H1 (cell line): Measurements from ENCODE around the gene GRIN3A. TPM values are rescaled to one million over a fixed set of nuclear protein-coding genes. Genes with fewer than 3 reads are reported as not detected.

Experiments used
- CTCF ChIA-PET: fragments of 300-600 bp; sonication (Branson Sonifier 250); formaldehyde crosslinking; loops from one replicate; lab custom pipeline; 2021; ENCODE audit not compliant: partially characterized antibody; lab: Charles Lee
- POLR2A ChIA-PET: fragments of 300-600 bp; sonication (Branson Sonifier 250); formaldehyde crosslinking; loops from one replicate; lab custom pipeline; 2021; ENCODE audit warnings: inconsistent platforms; ENCODE audit not compliant: partially characterized antibody; lab: Charles Lee
- DNase-seq, 2 experiments: peaks; one replicate each; pipeline versions ENCODE4 v3.0.0 to v3.0.0-alpha.2; 2010 to 2022; ENCODE audit warnings: low spot score in 2 of 2, low read depth in 1 of 2, mixed read lengths in 1 of 2
- FAIRE-seq: peaks from 2 replicates; lab custom pipeline; 2011; peaks lifted over from hg19 to GRCh38; lab: Jason Lieb, UNC
- H2AFZ ChIP-seq: 2 replicates; pipeline ENCODE4 v1.8.1; 2012; ENCODE audit warnings: low read length, inconsistent platforms
- H2AK5ac ChIP-seq: 2 replicates; pipeline ENCODE4 v1.6.1; 2013; ENCODE audit warnings: low read depth, low read length
- H2BK120ac ChIP-seq: replicated peaks from 2 replicates; pipeline ENCODE3; 2013; ENCODE audit warnings: low read depth, low read length, inconsistent platforms
- H2BK12ac ChIP-seq: 2 replicates; pipeline ENCODE4 v1.6.1; 2013; ENCODE audit warnings: low read depth, low read length
- H2BK15ac ChIP-seq: 2 replicates; pipeline ENCODE4 v1.6.1; 2013; ENCODE audit warnings: low read length
- H2BK20ac ChIP-seq: 2 replicates; pipeline ENCODE4 v1.6.1; 2013; ENCODE audit warnings: low read length
- H2BK5ac ChIP-seq: 2 replicates; pipeline ENCODE4 v1.6.1; 2013; ENCODE audit warnings: low read depth, low read length
- H3K14ac ChIP-seq: 2 replicates; pipeline ENCODE4 v1.6.1; 2013; ENCODE audit warnings: inconsistent platforms; ENCODE audit not compliant: insufficient read length
- H3K18ac ChIP-seq: 2 replicates; pipeline ENCODE4 v1.6.1; 2013; ENCODE audit warnings: low read length; ENCODE audit errors: extremely low read depth
- H3K23ac ChIP-seq: 2 replicates; pipeline ENCODE4 v1.6.1; 2013; ENCODE audit warnings: inconsistent platforms; ENCODE audit not compliant: insufficient read length
- H3K23me2 ChIP-seq: 2 replicates; pipeline ENCODE4 v1.6.1; 2013; ENCODE audit warnings: low read depth, low read length
- H3K27ac ChIP-seq: 2 replicates; pipeline ENCODE4 v1.6.1; 2011; ENCODE audit warnings: low read depth, low read length, inconsistent platforms
- H3K27me3 ChIP-seq, 4 experiments: replicated peaks in 1 of 4; 1 replicate in 1 of 4; 2 replicates in 3 of 4; pipeline versions ENCODE4 v1.6.1 to v1.8.1; 2011 to 2013; ENCODE audit warnings: low read length in 3 of 4, mild to moderate bottlenecking in 3 of 4, inconsistent platforms in 2 of 4, mixed read lengths in 2 of 4, moderate library complexity in 1 of 4; ENCODE audit not compliant: control insufficient read depth in 3 of 4, insufficient read depth in 3 of 4; ENCODE audit errors: extremely low read depth in 1 of 4
- H3K36me3 ChIP-seq, 4 experiments: 2 replicates each; pipeline versions ENCODE4 v1.6.1 to v1.8.1; 2011 to 2013; ENCODE audit warnings: mild to moderate bottlenecking in 4 of 4, low read length in 3 of 4, moderate library complexity in 2 of 4, control low read depth in 1 of 4, inconsistent platforms in 1 of 4; ENCODE audit not compliant: insufficient read depth in 4 of 4, control insufficient read depth in 2 of 4
- H3K4ac ChIP-seq: replicated peaks from 2 replicates; pipeline ENCODE3; 2013; ENCODE audit warnings: low read length, low read depth, mixed read lengths, inconsistent platforms; ENCODE audit not compliant: insufficient read length
- H3K4me1 ChIP-seq, 4 experiments: replicated peaks in 1 of 4; 1 replicate in 1 of 4; 2 replicates in 3 of 4; pipeline versions ENCODE4 v1.6.1 to v1.8.1; 2011 to 2013; ENCODE audit warnings: low read length in 3 of 4, inconsistent platforms in 2 of 4, mixed read lengths in 1 of 4; ENCODE audit not compliant: insufficient read depth in 4 of 4, control insufficient read depth in 3 of 4
- H3K4me2 ChIP-seq, 2 experiments: 2 replicates each; pipeline versions ENCODE4 v1.6.1 to v1.8.1; 2011 to 2013; ENCODE audit warnings: low read depth in 2 of 2, low read length in 2 of 2, control low read depth in 1 of 2, inconsistent platforms in 1 of 2, mild to moderate bottlenecking in 1 of 2; ENCODE audit not compliant: insufficient read depth in 1 of 2
- H3K4me3 ChIP-seq, 4 experiments: fragments of 200-600, 300-600 bp in 1 of 4; sonication (generic), shearing (Covaris generic), sonication (Bioruptor Twin) in 1 of 4; 2 replicates each; pipeline versions ENCODE4 v1.5.1 to v1.8.1; 2011 to 2016; ENCODE audit warnings: low read length in 4 of 4, low read depth in 3 of 4, control low read depth in 2 of 4, inconsistent platforms in 2 of 4, mild to moderate bottlenecking in 2 of 4, mixed read lengths in 1 of 4, moderate library complexity in 1 of 4; ENCODE audit not compliant: insufficient read depth in 2 of 4; ENCODE audit errors: extremely low read depth in 1 of 4
- H3K56ac ChIP-seq: replicated peaks from 2 replicates; pipeline ENCODE3; 2013; ENCODE audit warnings: low read depth, mild to moderate bottlenecking, mixed read lengths, low read length, inconsistent platforms; ENCODE audit not compliant: insufficient read length
- H3K79me1 ChIP-seq: 2 replicates; pipeline ENCODE4 v1.6.1; 2013; ENCODE audit warnings: low read depth, low read length, control low read depth
- H3K79me2 ChIP-seq, 2 experiments: 2 replicates each; pipeline versions ENCODE4 v1.6.1 to v1.8.1; 2012 to 2013; ENCODE audit warnings: low read length in 2 of 2, mild to moderate bottlenecking in 2 of 2, inconsistent platforms in 1 of 2; ENCODE audit not compliant: insufficient read depth in 2 of 2, control insufficient read depth in 1 of 2
- H3K9ac ChIP-seq, 4 experiments: replicated peaks in 1 of 4; 1 replicate in 1 of 4; 2 replicates in 3 of 4; pipeline versions ENCODE4 v1.6.1 to v1.8.1; 2011 to 2013; ENCODE audit warnings: low read depth in 3 of 4, low read length in 3 of 4, control low read depth in 2 of 4, mild to moderate bottlenecking in 2 of 4, moderate library complexity in 2 of 4, inconsistent platforms in 1 of 4; ENCODE audit errors: extremely low read depth in 1 of 4
- H3K9me3 ChIP-seq, 2 experiments: 2 replicates each; pipeline versions ENCODE4 v1.6.1 to v1.8.1; 2012 to 2013; ENCODE audit warnings: mild to moderate bottlenecking in 2 of 2, moderate library complexity in 2 of 2, control low read depth in 1 of 2, inconsistent platforms in 1 of 2, low read depth in 1 of 2, low read length in 1 of 2, mixed read lengths in 1 of 2; ENCODE audit not compliant: insufficient read depth in 2 of 2
- H4K20me1 ChIP-seq, 2 experiments: replicated peaks in 1 of 2; 2 replicates each; pipeline versions ENCODE3 to v1.8.1; 2011 to 2013; ENCODE audit warnings: inconsistent platforms in 2 of 2, low read length in 2 of 2, mild to moderate bottlenecking in 1 of 2; ENCODE audit not compliant: insufficient read depth in 2 of 2, control insufficient read depth in 1 of 2
- H4K5ac ChIP-seq: 2 replicates; pipeline ENCODE4 v1.6.1; 2013; ENCODE audit warnings: low read length, low read depth, mixed read lengths, inconsistent platforms; ENCODE audit not compliant: insufficient read length
- H4K8ac ChIP-seq: 2 replicates; pipeline ENCODE4 v1.8.0; 2013; ENCODE audit warnings: mild to moderate bottlenecking, moderate library complexity, low read length, inconsistent platforms; ENCODE audit not compliant: insufficient read depth; ENCODE audit errors: extremely low read depth
- H4K91ac ChIP-seq: replicated peaks from 2 replicates; pipeline ENCODE3; 2013; ENCODE audit warnings: low read length, mixed read lengths, inconsistent platforms; ENCODE audit not compliant: insufficient read length
- SP4 ChIP-seq: IDR thresholded peaks from 2 replicates; pipeline ENCODE4 v1.6.1; 2012; ENCODE audit warnings: low read length, inconsistent platforms
- TBP ChIP-seq: IDR thresholded peaks from 2 replicates; pipeline ENCODE4 v1.6.1; 2011; ENCODE audit warnings: low read depth, low read length, improper control_type of control experiment
- ZNF274 ChIP-seq: IDR thresholded peaks from 2 replicates; pipeline ENCODE4 v1.7.0; 2012; ENCODE audit warnings: low read length, borderline replicate concordance; ENCODE audit errors: extremely low read depth
- WGBS, 2 experiments: shearing (Covaris generic) in 1 of 2; methylation state at CpG; one replicate each; pipeline versions ENCODE4 v1.1.6 to v1.1.7; 2013 to 2015; ENCODE audit warnings: low lambda C conversion rate in 2 of 2, mixed read lengths in 2 of 2, inconsistent platforms in 1 of 2, low coverage in 1 of 2, missing lambda C conversion rate in 1 of 2; ENCODE audit not compliant: insufficient replicate concordance in 2 of 2, insufficient coverage in 1 of 2, insufficient read length in 1 of 2; ENCODE audit errors: extremely low coverage in 1 of 2, missing lambda C conversion rate in 1 of 2; 5-methylcytosine and 5-hydroxymethylcytosine counted together
- polyA plus RNA-seq, 7 experiments: library from polyadenylated mRNA; depleted of rRNA in 3 of 7; stranded (reverse) in 5 of 7; unstranded in 2 of 7; fragments of >200 nt in 5 of 7; fragments of 200-250 nt in 2 of 7; gene quantifications; 1 replicate in 5 of 7; 2 replicates in 1 of 7; 4 replicates in 1 of 7; pipeline versions ENCODE4 v1.2.1 to v1.2.3, GENCODE V29; 2011 to 2013; ENCODE audit warnings: missing spikeins in 2 of 7, mixed read lengths in 2 of 7
- total RNA-seq: library from RNA; stranded (reverse); fragmentation: NEBNext Ultra II Directional; extraction: Animal tissue kit (Norgen Biotek cat#: 25700); gene quantifications from 2 replicates; pipeline ENCODE4 v1.2.1, GENCODE V29; 2021

GRIN3A gene
- total and polyA plus RNA-seq, 2 of the 8 experiments (the other 6 are each of a cell fraction or from before 2014, with no cell fraction given), result 0.04 TPM; not detected in 1

GRCh38 chr9:101684665-101685064 lies 53.8 kb downstream of the GRIN3A start:
- Histone ChIP-seq H3K23me2 (no peaks in the 10 kb centered on the region), H3K18ac (no peak overlapping the region), H2AK5ac (no peak overlapping the region), H2AFZ (no peak overlapping the region), H3K4me1 (no peaks in the 10 kb centered on the region), H3K27me3 (no peaks in the 10 kb centered on the region), H3K23ac (no peak overlapping the region), H2BK15ac (no peak overlapping the region), H3K4ac (no peak overlapping the region), H3K79me2 (no peaks in the 10 kb centered on the region), H3K9ac (no peak overlapping the region), H3K14ac (no peak overlapping the region), H4K5ac (no peak overlapping the region), H4K20me1 (no peaks in the 10 kb centered on the region), H4K8ac (no peak overlapping the region), H3K56ac (no peak overlapping the region), H3K9me3 (no peaks in the 10 kb centered on the region), H3K4me2 (no peak overlapping the region), H3K4me3 (no peak overlapping the region), H2BK20ac (no peak overlapping the region), H4K91ac (no peak overlapping the region), H2BK5ac (no peak overlapping the region), H3K36me3 (no peaks in the 10 kb centered on the region), H3K27ac (no peak overlapping the region), H2BK12ac (no peak overlapping the region), H3K79me1 (no peaks in the 10 kb centered on the region), H2BK120ac (no peak overlapping the region)
- DNase-seq, result no peak
- TF ChIP-seq ZNF274 (no peak), SP4 (no peak), TBP (no peak)
- no peak for FAIRE-seq
- 78% methylated on average over 2 of the region's 2 CpGs; no CpG with 5 or more reads in 1 of the 2 experiments for WGBS, 2 experiments
- CTCF ChIA-PET, result no interaction called here
- POLR2A ChIA-PET, result no interaction called here
